DMS53 (cell line): ENCODE results near the gene NRP1.

Experiments used
- DNase-seq: peaks from one replicate; lab custom pipeline; 2025; lab: John Stamatoyannopoulos, UW

NRP1 gene

DNA sequence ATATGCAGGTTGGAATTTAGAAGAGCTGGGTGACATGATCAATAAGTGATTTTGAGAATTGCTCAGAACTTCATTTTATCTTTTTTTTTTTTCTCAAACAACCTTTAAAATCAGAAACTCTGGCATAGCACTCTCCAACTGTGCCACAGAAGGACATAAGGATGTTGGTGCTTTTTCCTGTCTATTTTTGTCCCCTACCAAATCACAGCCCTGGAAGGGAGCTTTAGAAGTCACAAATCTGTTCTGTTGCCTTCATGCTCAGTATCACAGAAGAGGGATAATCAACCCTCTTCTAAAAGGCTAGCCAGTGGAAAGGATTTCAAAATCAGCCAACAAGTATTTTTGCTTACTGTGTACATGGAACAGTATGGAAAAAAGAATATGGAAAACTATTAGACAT, 14.8 kb upstream of the NRP1 start:
- no peak for DNase-seq

DNA sequence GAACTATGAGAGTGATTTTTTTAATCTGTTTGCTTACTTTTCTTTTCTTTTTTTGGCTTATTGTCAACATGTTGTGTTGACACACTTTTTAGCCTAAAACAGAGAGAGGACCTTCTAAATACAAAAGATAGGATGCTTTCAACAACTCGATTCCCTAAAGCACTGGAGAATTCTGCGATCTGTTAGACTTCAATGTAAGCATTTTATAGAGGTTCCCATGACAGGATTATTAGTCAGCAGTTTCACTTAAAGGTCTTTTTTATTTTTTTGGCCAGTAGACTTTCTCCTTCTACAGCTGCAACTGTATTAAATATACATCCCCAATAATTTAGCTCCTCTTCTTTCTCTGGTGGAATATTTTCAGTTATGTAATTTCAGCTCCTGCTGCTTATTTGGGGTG, 12.7 kb upstream of the NRP1 start:
- DNase-seq, result peak; percentile 6

DNA sequence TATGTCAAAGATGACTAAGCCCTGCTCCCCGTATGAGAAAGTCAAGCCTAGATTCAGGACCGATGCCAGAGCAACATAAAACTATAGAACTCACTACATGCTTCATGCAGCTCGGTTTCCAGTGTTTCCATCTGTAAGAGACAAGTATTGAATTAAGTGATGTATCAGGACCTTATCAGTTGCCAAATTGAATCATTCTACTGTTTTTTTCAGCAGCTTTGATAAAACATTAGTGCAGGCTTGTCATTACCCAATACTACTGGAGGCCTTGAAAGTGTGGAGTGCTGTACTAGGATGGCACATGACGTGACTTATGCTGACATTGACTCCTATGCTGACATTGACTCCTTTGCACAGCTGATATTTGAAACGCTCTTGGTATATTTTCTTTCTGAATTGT, 10.8 kb upstream of the NRP1 start:
- peak; percentile 32 for DNase-seq

DNA sequence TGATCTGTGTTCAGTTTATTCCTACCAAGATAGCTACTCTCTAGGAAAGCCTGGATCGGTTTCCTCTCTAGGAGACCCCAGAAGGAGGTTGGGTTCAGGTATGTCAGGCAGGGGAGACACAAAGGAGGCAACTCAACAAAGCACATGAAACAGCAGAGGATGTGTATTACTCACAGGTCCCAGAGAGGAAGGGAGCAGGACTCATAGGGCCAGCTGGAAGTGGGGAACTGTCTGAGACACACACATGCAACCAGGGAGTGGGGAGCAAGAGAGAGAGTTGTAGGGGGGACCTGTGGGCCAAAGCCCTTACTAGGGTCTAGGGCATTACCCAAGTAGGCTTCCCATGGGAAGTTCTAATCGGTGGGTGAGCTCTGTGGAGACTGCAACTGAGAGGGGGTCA, 10.2 kb upstream of the NRP1 start:
- DNase-seq, result no peak

DNA sequence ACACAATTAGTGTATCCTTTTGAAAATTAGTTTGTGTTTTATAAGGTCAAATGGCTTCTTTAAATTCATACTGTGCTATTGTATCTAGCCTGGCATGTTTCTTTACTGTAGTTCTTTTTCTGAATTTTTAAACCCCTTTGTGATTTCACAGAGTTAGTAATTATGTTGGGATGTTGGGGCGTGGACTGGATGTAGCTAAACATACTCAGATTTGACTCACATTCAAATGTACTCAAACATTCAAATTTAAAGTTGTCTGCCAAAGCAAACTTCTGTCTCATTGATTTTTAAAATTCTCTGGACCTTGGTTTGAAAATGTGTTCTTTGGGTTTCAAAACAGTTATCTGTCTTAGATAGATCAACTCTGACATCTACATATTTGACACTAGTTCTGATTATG, 7.2 kb upstream of the NRP1 start:
- DNase-seq, result no peak

DNA sequence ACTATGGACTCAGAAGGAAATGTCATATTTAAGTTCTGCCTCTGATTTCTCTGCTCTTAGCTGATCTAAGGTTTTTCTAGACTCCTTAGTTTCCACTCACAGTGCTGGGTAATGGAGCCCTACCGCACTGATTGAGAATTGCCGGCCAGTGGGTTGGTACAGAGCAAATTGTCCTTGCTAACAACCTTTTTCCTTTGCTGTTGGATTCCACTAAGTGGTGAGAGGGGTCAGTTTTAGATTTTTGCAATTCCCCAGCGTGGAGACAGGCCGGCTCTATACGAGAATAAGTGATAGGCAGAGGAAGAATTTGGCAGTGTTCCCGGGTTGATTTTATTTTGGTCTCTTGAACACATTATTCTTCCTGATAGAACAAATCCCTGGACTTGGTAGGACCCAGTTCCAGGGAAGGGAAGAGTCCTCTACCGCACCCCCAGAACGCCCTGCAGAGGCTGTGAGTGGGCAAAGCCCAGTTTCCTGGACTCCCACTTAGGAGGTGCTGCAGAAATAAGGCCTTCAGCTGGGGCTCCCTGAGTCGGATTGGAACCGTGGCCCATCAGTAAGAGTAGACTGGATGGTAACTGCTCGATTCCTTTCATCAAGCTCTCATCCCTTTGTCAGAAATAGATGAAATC, 3.0 kb upstream of the NRP1 start:
- DNase-seq, result no peak

DNA sequence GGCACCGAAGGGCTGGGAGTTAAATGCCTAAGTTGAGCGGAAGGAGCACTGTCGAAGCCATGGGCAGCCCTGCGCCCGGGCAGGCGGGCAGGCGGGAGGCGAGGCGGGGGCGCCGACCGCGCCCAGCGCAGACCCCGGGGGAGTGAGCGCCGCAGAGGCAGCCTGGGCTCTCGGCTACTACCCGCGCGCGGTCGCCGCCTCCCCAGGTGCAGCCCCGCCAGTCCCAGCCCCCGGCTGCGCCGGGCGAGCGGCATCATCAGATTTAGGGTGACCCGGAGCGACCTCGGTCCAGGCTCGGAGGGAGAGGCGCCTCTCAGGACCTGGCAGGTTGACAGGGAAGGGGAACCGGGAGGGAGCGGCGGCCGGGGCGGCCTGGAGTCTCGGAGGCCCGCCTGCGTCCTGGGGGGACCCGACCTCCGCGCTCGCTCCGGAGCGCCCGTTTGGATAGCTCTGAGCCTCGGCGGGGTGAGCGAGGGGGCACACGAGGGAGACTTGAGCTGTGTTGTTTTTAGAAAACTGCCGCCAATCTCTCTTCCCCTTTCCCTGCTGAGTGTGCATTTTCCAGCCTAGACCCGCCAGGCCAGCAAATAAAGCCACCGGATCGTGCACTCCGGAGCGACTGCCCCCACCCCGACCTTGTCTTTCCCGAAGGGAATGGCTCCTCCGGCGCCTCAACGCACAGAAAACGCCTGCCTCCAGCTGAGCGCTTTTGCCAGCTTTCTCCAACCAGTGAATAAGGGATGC, 2.3 kb upstream of the NRP1 start:
- peak; percentile 58 for DNase-seq

DNA sequence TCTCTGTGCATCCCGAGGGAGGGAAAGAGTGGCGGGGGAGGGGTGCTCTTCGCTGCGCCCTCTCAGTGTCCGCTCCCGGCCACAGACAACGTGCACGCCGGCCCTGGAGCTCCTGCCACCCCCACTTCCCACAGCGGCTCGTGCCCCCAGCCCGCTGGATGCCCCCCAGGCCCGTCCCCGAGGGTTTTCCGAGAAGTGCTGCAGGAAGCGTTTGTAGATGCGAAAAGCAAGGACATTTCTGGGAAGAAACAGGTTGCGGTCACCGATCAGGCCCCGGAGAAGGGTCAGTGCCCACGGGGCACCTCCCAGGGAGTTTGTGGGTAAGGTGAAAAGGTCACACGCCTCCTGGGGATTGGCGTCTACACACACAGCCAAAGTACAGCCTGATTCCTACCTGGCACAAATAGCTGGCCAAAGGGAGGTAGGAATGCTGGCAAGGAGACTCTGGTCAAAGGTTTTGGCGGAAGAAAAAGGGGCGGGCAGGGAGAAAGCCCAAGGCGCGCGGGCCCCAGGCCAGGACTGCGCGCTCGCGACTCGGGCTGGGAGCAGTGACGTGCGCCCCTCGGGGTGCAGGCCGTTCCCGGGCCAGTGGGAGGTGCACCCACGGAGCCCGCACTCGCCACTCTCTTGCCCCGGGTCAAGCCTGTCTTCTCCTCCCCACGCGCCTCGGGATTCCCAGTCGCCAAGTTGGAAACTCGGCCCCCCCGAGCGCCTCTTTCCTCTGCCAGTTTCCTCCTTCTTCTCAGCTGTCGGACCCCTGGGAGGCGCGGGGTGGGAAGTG, 1.5 kb upstream of the NRP1 start:
- peak; percentile 61 for DNase-seq

DNA sequence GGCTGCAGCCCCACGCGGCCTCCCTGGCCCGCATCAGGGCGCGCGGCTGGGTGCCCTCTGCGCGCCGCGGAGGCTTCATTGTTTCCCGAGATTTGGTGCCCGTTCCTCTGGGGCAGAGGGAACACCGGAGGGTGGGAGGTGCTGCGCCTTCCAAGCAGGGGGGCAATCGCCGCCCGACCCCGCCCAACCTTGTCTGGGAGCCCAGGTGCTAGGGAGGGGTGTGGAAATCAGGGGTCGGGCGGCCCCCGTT, 1.0 kb upstream of the NRP1 start:
- DNase-seq, result no peak

DNA sequence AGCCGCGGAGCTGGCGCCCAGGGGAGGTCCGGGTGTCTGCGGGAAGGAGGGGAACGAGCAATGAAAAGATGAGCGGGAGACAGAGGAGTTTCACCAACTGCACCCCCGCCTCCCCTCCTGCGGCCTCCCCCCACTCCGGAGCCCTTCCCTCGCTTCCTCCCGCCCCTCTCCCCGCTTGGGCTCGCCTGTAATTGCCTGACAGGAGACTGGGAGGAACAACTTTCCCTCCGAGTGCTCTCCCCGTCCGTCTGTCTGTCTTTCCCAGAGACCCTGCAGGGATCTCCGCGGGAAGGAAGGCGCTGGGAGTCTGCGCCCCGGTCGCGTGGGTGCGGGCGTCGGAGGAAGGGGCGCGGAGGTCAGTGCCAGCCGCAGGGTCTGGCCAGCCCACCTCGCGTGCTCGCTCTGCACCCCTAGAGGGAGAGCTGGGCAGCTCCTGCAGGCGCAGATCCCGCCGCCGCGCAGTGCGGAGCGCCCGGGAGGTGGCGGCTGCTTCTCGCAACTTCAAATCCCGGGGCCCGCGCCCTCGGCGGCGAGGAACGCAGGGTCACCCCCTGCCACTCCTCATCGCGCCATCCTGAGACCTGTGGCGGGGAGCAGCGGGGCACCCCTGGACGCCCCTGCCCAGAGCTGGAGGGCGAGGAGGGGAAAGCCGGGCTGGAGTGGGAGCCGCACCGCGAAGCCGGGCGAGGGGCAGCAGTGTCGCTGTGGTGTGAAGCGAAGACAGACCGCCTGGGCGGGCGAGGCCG, 511 bp upstream of the NRP1 start:
- peak; percentile 93 for DNase-seq

DNA sequence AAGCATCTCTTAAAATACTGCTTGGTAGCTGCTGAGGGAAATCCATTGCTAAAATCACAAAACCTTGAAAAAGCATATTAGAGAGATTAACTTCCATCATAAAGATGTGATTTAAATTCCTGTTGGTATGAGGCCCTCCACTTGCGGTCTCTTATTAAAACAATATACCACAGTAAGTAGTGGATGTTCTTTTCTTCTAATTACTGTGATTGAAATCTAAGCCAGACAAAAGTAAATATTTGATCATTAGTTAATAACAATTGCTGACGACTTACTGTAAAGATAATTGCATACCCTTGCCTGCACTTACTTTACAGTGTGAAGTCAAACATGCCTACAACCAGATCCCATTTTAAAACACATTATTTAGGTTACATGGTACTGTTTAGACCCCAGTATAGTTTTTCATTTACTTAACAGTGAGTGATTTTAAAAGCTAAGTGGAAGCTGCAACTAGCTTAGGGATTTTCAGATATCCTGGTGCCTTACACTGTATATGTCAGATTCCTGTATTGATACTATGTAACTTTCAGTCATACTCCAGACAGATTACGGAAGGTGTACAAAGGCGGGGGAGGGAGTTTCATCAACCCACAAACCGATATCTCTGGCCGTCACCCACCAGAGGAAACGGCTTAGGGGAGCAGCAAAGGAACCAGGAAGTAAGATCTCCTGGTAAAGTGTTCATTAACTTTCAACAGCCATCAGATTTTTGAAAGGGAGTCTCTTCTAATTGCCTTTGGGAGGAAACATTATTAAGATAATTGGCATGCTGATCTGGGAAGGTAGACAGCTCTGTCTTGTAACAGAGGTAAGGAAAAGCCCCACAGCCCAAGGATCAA, 986 bp downstream of the NRP1 start:
- DNase-seq, result peak; percentile 58

DNA sequence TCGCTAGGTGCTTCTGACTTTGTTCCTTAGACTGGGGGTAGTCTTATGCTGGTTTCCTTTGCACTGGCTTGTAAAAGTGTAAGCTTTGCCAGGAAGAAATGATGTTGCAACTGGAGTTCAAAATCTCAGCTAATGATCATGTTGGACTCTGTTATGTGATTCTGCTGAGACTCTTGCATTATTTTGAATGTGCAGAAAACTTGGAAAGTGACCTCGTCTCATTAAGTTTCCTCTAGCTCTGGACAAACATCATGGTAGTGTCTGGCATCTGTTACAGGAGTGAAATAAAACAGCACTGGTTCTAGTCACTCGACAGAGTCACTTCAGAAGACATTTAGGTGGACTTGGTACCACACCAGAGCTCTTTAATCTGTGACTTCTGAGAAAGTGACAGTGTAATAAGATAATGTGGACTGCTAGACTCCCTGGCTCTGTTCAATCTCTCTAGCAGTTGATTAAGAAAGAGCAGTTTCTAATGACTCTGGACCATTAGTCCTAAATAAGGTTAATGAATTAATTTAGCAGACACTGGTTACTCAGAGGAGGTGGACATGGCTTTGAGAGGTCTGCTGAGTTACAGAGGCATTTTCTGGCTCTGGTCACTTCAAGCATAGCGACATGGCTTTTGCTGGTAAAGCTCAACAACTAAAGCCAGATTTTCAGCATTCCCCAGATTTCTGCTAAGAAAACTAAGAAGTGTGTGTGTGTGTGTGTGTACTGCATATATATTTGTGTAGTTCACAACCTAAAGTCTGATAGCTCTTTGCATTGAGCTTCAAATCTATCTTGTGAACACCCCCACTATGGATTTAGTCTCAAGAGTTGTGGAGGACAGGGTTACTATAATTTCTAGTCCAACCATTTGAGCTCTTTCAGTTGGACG, 2.0 kb downstream of the NRP1 start:
- peak; percentile 43 for DNase-seq

DNA sequence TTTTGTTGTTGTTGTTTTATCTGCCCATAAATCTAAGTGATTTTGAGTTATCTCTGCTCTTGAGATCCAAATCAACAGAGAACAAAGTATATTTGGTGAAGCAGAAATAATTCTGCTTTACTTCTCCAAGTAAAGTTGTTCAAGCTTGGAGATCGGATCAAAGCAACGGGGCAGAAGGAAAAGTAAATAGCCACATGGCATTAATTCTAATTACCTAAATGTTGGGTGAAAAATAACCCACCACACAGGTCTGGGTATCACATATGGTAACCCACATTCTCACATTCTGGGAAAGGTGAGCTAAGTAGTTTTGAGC, 3.1 kb downstream of the NRP1 start:
- peak; percentile 36 for DNase-seq

DNA sequence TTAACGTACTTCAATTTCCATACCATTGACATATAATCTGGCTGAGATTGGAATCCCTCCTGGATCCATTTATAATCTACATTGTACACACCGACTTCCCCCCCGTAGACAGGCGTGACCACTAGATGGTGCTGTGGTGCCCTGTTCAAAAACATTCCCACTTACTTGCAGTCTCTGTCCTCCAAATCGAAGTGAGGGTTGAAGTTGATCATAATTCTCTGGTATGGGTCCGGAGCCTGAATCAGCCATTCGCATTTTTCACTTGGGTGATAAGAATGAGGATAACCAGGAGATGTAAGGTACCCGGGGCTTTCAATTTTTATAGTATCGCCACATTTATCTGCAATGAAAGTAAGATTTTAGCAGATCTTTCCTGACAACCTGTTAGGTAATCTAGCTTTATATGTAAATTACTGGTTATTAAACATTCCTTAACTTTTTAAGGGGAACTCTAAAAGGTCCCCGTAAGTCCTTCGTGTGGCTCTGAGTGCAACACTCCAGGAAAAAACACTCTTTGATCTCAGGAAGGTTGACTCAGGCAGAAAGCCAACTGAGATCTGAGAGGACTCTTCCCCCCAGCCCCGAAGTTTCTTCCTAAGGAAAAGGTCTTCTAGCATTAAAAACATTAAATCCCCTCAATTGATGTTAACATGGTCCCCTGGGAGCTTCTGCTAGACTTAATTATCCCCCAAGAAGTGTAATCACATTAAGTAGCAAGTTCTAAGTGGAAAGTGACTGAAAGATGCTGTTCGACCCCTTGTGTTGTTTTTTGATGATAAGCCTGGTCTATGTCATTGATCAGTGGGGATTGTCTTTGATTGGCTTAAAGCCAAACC, 3.7 kb downstream of the NRP1 start:
- DNase-seq, result peak; percentile 89

DNA sequence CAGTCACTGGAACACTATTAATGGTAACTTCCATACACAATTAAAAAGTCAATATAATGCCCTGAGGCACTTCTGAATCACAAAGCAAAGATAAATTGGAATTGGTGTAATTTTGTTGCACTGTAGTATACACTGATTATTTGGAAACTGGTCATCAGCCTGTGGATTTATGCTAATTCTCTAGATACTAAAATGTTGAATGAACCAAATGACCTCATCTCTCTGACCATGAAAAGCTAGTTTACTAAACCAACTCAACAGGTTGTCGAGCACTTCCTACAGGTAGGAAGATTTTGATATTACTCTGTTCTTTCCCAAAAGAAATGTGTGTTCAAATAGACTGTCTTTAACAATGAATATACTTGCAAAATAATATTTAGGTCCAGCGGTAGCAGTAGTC, 5.3 kb downstream of the NRP1 start:
- DNase-seq, result no peak

DNA sequence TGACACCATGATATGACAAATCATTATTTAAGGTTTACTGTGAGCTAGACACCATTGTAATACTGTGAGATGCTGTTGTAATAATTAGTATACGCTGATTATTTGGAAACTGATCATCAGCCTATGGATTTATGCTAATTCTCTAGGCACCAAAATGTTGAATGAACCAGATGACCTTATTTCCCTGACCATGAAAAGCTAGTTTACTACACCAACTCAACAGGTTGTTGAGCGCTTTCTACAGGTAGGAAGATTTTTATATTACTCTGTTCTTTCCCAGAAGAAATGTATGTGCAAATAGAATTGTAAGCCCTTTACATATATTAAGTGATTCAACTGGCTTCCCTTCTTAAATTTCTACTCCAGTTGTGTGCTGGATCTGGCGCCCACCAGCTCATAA, 6.2 kb downstream of the NRP1 start:
- no peak for DNase-seq

DNA sequence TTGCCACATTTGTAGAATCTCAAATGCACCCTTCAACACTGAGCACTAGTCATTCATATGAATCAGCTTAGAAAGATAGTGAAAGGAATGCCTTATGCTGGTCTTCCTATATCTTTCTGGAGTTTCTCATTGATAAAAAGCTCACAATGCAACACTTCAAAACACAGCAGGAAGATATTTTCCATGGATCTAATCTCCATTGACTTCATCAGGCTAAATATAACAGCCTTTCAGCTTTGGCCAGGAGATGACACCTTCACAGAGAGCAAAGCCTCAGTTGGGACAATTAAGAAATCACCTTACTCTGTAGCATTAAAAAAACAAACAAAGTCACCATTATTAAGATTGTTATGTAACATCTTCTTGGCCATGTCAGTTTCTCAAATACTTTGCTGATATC, 6.7 kb downstream of the NRP1 start:
- peak; percentile 28 for DNase-seq

DNA sequence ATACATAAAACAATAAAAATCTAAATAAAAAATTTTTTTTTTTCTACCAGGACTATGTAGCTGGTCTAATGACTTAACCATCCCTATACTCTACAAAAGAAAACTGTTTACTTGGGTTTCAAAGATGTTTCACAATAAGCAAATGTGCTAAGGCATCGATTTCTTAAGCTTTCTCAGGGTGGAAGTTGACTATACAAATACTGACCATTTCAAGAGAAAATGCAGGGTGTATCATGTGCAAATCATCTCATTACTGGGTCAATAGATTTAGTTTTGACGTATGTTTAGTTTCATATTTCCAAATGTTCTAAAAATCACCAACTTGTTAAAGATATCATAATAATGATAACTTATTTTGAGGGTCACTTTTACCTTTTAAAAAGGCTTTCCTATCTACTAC, 7.5 kb downstream of the NRP1 start:
- no peak for DNase-seq

DNA sequence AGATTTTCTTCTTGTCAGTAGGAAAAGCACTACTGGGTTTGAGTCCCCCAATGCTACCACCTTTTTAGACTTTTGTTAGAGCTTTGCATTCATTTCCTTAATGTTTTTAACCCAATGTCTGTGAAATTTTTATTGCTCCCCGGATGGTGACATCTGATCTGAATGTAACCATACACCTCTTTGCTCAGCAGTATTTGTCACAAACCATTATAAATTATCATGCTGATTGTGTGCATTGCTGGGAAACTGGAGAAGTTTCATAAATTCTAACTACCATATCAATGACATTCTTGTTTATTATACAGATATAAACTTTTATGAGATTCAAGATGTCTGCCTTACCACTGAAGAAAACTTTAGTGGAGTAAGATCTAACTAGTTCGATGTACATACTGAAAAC, 8.5 kb downstream of the NRP1 start:
- DNase-seq, result no peak

DNA sequence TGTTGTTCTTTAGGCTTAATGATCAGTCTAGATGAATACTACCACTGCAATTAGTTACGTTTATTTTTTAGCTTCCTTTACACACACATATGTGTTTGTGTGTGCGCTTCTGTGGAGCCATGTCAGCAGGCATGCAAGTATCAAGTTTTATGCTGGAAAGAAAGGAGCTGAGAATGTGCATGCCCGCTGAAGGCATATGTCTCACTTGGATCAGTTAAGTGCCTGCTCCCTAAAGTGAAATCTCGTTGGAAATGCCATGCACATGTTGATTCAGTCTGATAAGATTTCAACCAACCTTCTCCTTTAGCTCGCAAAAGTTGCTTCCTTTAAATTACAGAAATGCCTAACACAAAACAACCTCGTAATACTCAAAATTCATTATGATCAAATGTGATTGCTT, 10.7 kb downstream of the NRP1 start:
- no peak for DNase-seq
